T-helper 1 cell treated with Interleukin-12 subunit alpha and Interleukin-12 subunit beta and Interleukin-4 antibody, amounts not matched to agents 30 μg/mL and 1 μg/mL, for 36 hours (primary cell): ENCODE data around the gene UGT2A3.
"Not testable (repeated sequence)": the region's sequence is repeated elsewhere in the genome, so short reads cannot be mapped to it uniquely, and the experiment has no call there.

Source experiments
- H3K27ac Mint-ChIP-seq: one replicate; pipeline ENCODE4 v1.8.0; 2021; ENCODE audit warnings: mild to moderate bottlenecking, mixed read lengths
- H3K27me3 Mint-ChIP-seq: one replicate; pipeline ENCODE4 v1.8.0; 2021; ENCODE audit warnings: low read depth, mixed read lengths
- H3K36me3 Mint-ChIP-seq: one replicate; pipeline ENCODE4 v1.8.0; 2021; ENCODE audit warnings: low read depth, mixed read lengths
- H3K4me1 Mint-ChIP-seq: one replicate; pipeline ENCODE4 v1.8.0; 2021; ENCODE audit warnings: low read depth, mixed read lengths
- H3K4me3 Mint-ChIP-seq: one replicate; pipeline ENCODE4 v1.8.0; 2021; ENCODE audit warnings: mild to moderate bottlenecking, moderate library complexity, mixed read lengths
- H3K9me3 Mint-ChIP-seq: one replicate; pipeline ENCODE4 v1.8.0; 2021; ENCODE audit warnings: mixed read lengths

Gene UGT2A3

GRCh38 chr4:68948985-68949384 lies 2.6 kb downstream of the UGT2A3 start:
- no peak overlapping the region for H3K4me3 Mint-ChIP-seq
- no peaks in the 10 kb centered on the region for H3K36me3 Mint-ChIP-seq
- H3K27me3 Mint-ChIP-seq = no peaks in the 10 kb centered on the region

GRCh38 chr4:68948044-68948743 lies 3.4 kb downstream of the UGT2A3 start:
- Mint-ChIP-seq H3K9me3 (no peaks in the 10 kb centered on the region), H3K4me3 (no peak overlapping the region), H3K4me1 (no peaks in the 10 kb centered on the region), H3K27me3 (no peaks in the 10 kb centered on the region), H3K36me3 (no peaks in the 10 kb centered on the region), H3K27ac (no peak overlapping the region)

More at GRCh38 chr4:68948985-68949384, 2.6 kb downstream of the UGT2A3 start:
- no peaks in the 10 kb centered on the region for H3K4me1 Mint-ChIP-seq
- H3K27ac Mint-ChIP-seq = no peak overlapping the region
- no peaks in the 10 kb centered on the region for H3K9me3 Mint-ChIP-seq

GRCh38 chr4:68929076-68929737 lies 22.4 kb downstream of the UGT2A3 start:
- H3K27me3 Mint-ChIP-seq = no peaks in the 10 kb centered on the region
- no peaks in the 10 kb centered on the region for H3K4me1 Mint-ChIP-seq
- no peaks in the 10 kb centered on the region for H3K36me3 Mint-ChIP-seq
- H3K4me3 Mint-ChIP-seq = no peak overlapping the region
- no peak overlapping the region for H3K27ac Mint-ChIP-seq
- H3K9me3 Mint-ChIP-seq = peaks cover 6% of the 10 kb centered on the region

GRCh38 chr4:68927165-68927564 lies 24.4 kb downstream of the UGT2A3 start:
- Mint-ChIP-seq H3K4me1 (no peaks in the 10 kb centered on the region), H3K4me3 (no peak overlapping the region), H3K27ac (no peak overlapping the region), H3K36me3 (no peaks in the 10 kb centered on the region), H3K9me3 (peaks cover 6% of the 10 kb centered on the region), H3K27me3 (no peaks in the 10 kb centered on the region)

GRCh38 chr4:68922202-68922601 lies 29.4 kb downstream of the UGT2A3 start:
- not testable (repeated sequence) for H3K4me3 Mint-ChIP-seq, H3K27ac Mint-ChIP-seq, H3K9me3 Mint-ChIP-seq, H3K27me3 Mint-ChIP-seq, H3K4me1 Mint-ChIP-seq, H3K36me3 Mint-ChIP-seq

- H3K27me3 Mint-ChIP-seq = no peaks in the 10 kb centered on the region
- H3K9me3 Mint-ChIP-seq = peaks cover 3% of the 10 kb centered on the region
- H3K36me3 Mint-ChIP-seq = no peaks in the 10 kb centered on the region
- no peak overlapping the region for H3K4me3 Mint-ChIP-seq
- no peaks in the 10 kb centered on the region for H3K4me1 Mint-ChIP-seq
- H3K27ac Mint-ChIP-seq = no peak overlapping the region
These were observed 30.6 kb downstream of the UGT2A3 start for GRCh38 chr4:68921051-68921450.

- no peak overlapping the region for H3K4me3 Mint-ChIP-seq
- H3K9me3 Mint-ChIP-seq = no peaks in the 10 kb centered on the region
- H3K27ac Mint-ChIP-seq = no peak overlapping the region
- H3K27me3 Mint-ChIP-seq = no peaks in the 10 kb centered on the region
- no peaks in the 10 kb centered on the region for H3K4me1 Mint-ChIP-seq
- H3K36me3 Mint-ChIP-seq = no peaks in the 10 kb centered on the region
These were observed 34.6 kb downstream of the UGT2A3 start for GRCh38 chr4:68917016-68917415.

- Mint-ChIP-seq H3K27me3 (no peaks in the 10 kb centered on the region), H3K4me1 (no peaks in the 10 kb centered on the region), H3K9me3 (no peaks in the 10 kb centered on the region), H3K36me3 (no peaks in the 10 kb centered on the region), H3K4me3 (no peak overlapping the region), H3K27ac (no peak overlapping the region)
These were observed 38.8 kb downstream of the UGT2A3 start for GRCh38 chr4:68912807-68913206.

- Mint-ChIP-seq H3K27me3 (no peaks in the 10 kb centered on the region), H3K4me3 (no peak overlapping the region), H3K36me3 (no peaks in the 10 kb centered on the region), H3K27ac (no peak overlapping the region), H3K9me3 (no peaks in the 10 kb centered on the region), H3K4me1 (no peaks in the 10 kb centered on the region)
These were observed 42.2 kb downstream of the UGT2A3 start for GRCh38 chr4:68909385-68909784.

GRCh38 chr4:68907788-68908700 lies 43.6 kb downstream of the UGT2A3 start:
- Mint-ChIP-seq H3K9me3 (no peaks in the 10 kb centered on the region), H3K36me3 (no peaks in the 10 kb centered on the region), H3K4me3 (no peak overlapping the region), H3K27me3 (no peaks in the 10 kb centered on the region), H3K27ac (no peak overlapping the region), H3K4me1 (no peaks in the 10 kb centered on the region)

GRCh38 chr4:68907245-68907644 lies 44.4 kb downstream of the UGT2A3 start:
- H3K27me3 Mint-ChIP-seq = no peaks in the 10 kb centered on the region
- no peak overlapping the region for H3K27ac Mint-ChIP-seq
- no peaks in the 10 kb centered on the region for H3K4me1 Mint-ChIP-seq
- H3K36me3 Mint-ChIP-seq = no peaks in the 10 kb centered on the region
- no peak overlapping the region for H3K4me3 Mint-ChIP-seq
- H3K9me3 Mint-ChIP-seq = no peaks in the 10 kb centered on the region

GRCh38 chr4:68906780-68907137 lies 44.8 kb downstream of the UGT2A3 start:
- H3K9me3 Mint-ChIP-seq = no peaks in the 10 kb centered on the region
- no peaks in the 10 kb centered on the region for H3K4me1 Mint-ChIP-seq
- H3K27ac Mint-ChIP-seq = no peak overlapping the region
- no peaks in the 10 kb centered on the region for H3K27me3 Mint-ChIP-seq
- H3K4me3 Mint-ChIP-seq = no peak overlapping the region
- no peaks in the 10 kb centered on the region for H3K36me3 Mint-ChIP-seq

- no peaks in the 10 kb centered on the region for H3K9me3 Mint-ChIP-seq
- H3K27ac Mint-ChIP-seq = no peak overlapping the region
- no peaks in the 10 kb centered on the region for H3K36me3 Mint-ChIP-seq
- H3K4me1 Mint-ChIP-seq = no peaks in the 10 kb centered on the region
- H3K4me3 Mint-ChIP-seq = no peak overlapping the region
- H3K27me3 Mint-ChIP-seq = no peaks in the 10 kb centered on the region
These were observed 45.4 kb downstream of the UGT2A3 start for GRCh38 chr4:68905939-68906779.

- Mint-ChIP-seq H3K27me3 (no peaks in the 10 kb centered on the region), H3K4me1 (no peaks in the 10 kb centered on the region), H3K4me3 (no peak overlapping the region), H3K36me3 (no peaks in the 10 kb centered on the region), H3K9me3 (no peaks in the 10 kb centered on the region), H3K27ac (no peak overlapping the region)
These were observed 46.0 kb downstream of the UGT2A3 start for GRCh38 chr4:68905598-68905938.
